H9 (cell line): ENCODE data around the gene CDH5. TPM values are rescaled to one million over a fixed set of nuclear protein-coding genes. Genes with fewer than 3 reads are reported as not detected.

Experiments
- DNase-seq: peaks from one replicate; pipeline ENCODE4 v3.0.0-alpha.2; 2017
- H2AFZ ChIP-seq: one replicate; pipeline ENCODE4 v1.6.1; 2013; ENCODE audit warnings: mild to moderate bottlenecking, low read length, control low read depth, moderate library complexity
- H2AK5ac ChIP-seq: 2 replicates; pipeline ENCODE4 v1.6.1; 2013; ENCODE audit warnings: low read length, control low read depth, mixed read lengths; ENCODE audit not compliant: insufficient read length
- H2BK120ac ChIP-seq: one replicate; pipeline ENCODE4 v1.6.1; 2013; ENCODE audit warnings: low read depth, mild to moderate bottlenecking, low read length, control low read depth, inconsistent platforms; ENCODE audit not compliant: poor library complexity, severe bottlenecking
- H2BK12ac ChIP-seq: 2 replicates; pipeline ENCODE4 v1.6.1; 2013; ENCODE audit warnings: low read length, control low read depth, mixed read lengths, low read depth; ENCODE audit not compliant: insufficient read length
- H2BK15ac ChIP-seq: 2 replicates; pipeline ENCODE4 v1.6.1; 2013; ENCODE audit warnings: low read depth, low read length, control low read depth
- H2BK20ac ChIP-seq: one replicate; pipeline ENCODE4 v1.6.1; 2013; ENCODE audit warnings: low read depth, mild to moderate bottlenecking, low read length, control low read depth, inconsistent platforms; ENCODE audit not compliant: poor library complexity, severe bottlenecking
- H2BK5ac ChIP-seq: 2 replicates; pipeline ENCODE4 v1.6.1; 2013; ENCODE audit warnings: low read length, control low read depth, mixed read lengths; ENCODE audit not compliant: insufficient read length
- H3K14ac ChIP-seq: 2 replicates; pipeline ENCODE4 v1.6.1; 2013; ENCODE audit warnings: low read length, control low read depth; ENCODE audit not compliant: insufficient read depth
- H3K18ac ChIP-seq: 2 replicates; pipeline ENCODE4 v1.6.1; 2013; ENCODE audit warnings: low read depth, mild to moderate bottlenecking, mixed read lengths, low read length, control low read depth; ENCODE audit not compliant: insufficient read length
- H3K23ac ChIP-seq: 2 replicates; pipeline ENCODE4 v1.6.1; 2013; ENCODE audit warnings: low read length, control low read depth, mixed read lengths, low read depth; ENCODE audit not compliant: insufficient read length
- H3K23me2 ChIP-seq: 2 replicates; pipeline ENCODE4 v1.6.1; 2013; ENCODE audit warnings: low read depth, mild to moderate bottlenecking, mixed read lengths, low read length, control low read depth; ENCODE audit not compliant: insufficient read length, poor library complexity, severe bottlenecking
- H3K27ac ChIP-seq: 2 replicates; pipeline ENCODE4 v1.5.1; 2013; ENCODE audit warnings: low read length, control low read depth, mixed read lengths, low read depth; ENCODE audit not compliant: insufficient read length
- H3K27me3 ChIP-seq: 2 replicates; pipeline ENCODE4 v1.6.1; 2013; ENCODE audit warnings: low read length, control low read depth, inconsistent platforms; ENCODE audit not compliant: insufficient read depth
- H3K4ac ChIP-seq: 2 replicates; pipeline ENCODE4 v1.6.1; 2013; ENCODE audit warnings: low read depth, mild to moderate bottlenecking, control low read depth, inconsistent platforms, low read length, moderate library complexity
- H3K4me1 ChIP-seq: 2 replicates; pipeline ENCODE4 v1.6.1; 2013; ENCODE audit warnings: low read length, control low read depth, inconsistent platforms; ENCODE audit not compliant: insufficient read depth
- H3K4me2 ChIP-seq: 2 replicates; pipeline ENCODE4 v1.6.1; 2013; ENCODE audit warnings: low read length, control low read depth, mixed read lengths; ENCODE audit not compliant: insufficient read length, insufficient read depth
- H3K56ac ChIP-seq: 2 replicates; pipeline ENCODE4 v1.6.1; 2013; ENCODE audit warnings: low read depth, mild to moderate bottlenecking, mixed read lengths, low read length, control low read depth; ENCODE audit not compliant: insufficient read length
- H3K79me1 ChIP-seq: 2 replicates; pipeline ENCODE4 v1.6.1; 2013; ENCODE audit warnings: low read depth, mild to moderate bottlenecking, moderate library complexity, low read length, control low read depth, inconsistent platforms; ENCODE audit not compliant: insufficient read depth, poor library complexity, severe bottlenecking
- H3K79me2 ChIP-seq: 2 replicates; pipeline ENCODE4 v1.6.1; 2013; ENCODE audit warnings: low read length, control low read depth, inconsistent platforms; ENCODE audit not compliant: insufficient read depth
- H3K9ac ChIP-seq: 2 replicates; pipeline ENCODE4 v1.6.1; 2013; ENCODE audit warnings: low read length, control low read depth, mixed read lengths; ENCODE audit not compliant: insufficient read length; ENCODE audit errors: extremely low read depth
- H3K9me3 ChIP-seq: one replicate; pipeline ENCODE4 v1.6.1; 2013; ENCODE audit warnings: low read depth, low read length, inconsistent platforms; ENCODE audit not compliant: control insufficient read depth
- H3T11ph ChIP-seq: one replicate; pipeline ENCODE4 v1.6.1; 2013; ENCODE audit warnings: mild to moderate bottlenecking, low read length, control low read depth, inconsistent platforms
- H4K20me1 ChIP-seq: one replicate; pipeline ENCODE4 v1.6.1; 2013; ENCODE audit not compliant: control insufficient read depth, insufficient read length, insufficient read depth
- H4K5ac ChIP-seq: 2 replicates; pipeline ENCODE4 v1.6.1; 2013; ENCODE audit warnings: low read depth, mild to moderate bottlenecking, mixed read lengths, low read length, control low read depth; ENCODE audit not compliant: insufficient read length
- H4K8ac ChIP-seq: replicated peaks from 2 replicates; pipeline ENCODE4 v1.6.1; 2013; ENCODE audit warnings: low read length, control low read depth, mixed read lengths, low read depth; ENCODE audit not compliant: insufficient read length
- H4K91ac ChIP-seq: 2 replicates; pipeline ENCODE4 v1.6.1; 2013; ENCODE audit warnings: low read depth, mild to moderate bottlenecking, moderate library complexity, mixed read lengths, low read length, control low read depth; ENCODE audit not compliant: insufficient read length
- H3K27ac Mint-ChIP-seq, 3 experiments: 2 replicates in 2 of 3; 3 replicates in 1 of 3; pipeline ENCODE4 v1.8.0; 2020 to 2021; ENCODE audit warnings: mixed read lengths in 3 of 3, mild to moderate bottlenecking in 1 of 3, moderate library complexity in 1 of 3
- H3K27me3 Mint-ChIP-seq: 2 replicates; pipeline ENCODE4 v1.8.0; 2021; ENCODE audit warnings: low read depth, mild to moderate bottlenecking, moderate library complexity, mixed read lengths
- H3K36me3 Mint-ChIP-seq, 3 experiments: 2 replicates in 2 of 3; 3 replicates in 1 of 3; pipeline ENCODE4 v1.8.0; 2020 to 2021; ENCODE audit warnings: low read depth in 3 of 3, mixed read lengths in 3 of 3; ENCODE audit not compliant: insufficient read depth in 1 of 3
- H3K4me1 Mint-ChIP-seq, 2 experiments: 2 replicates each; pipeline ENCODE4 v1.8.0; 2020; ENCODE audit warnings: mixed read lengths in 2 of 2
- H3K4me3 Mint-ChIP-seq, 2 experiments: 2 replicates in 1 of 2; 3 replicates in 1 of 2; pipeline ENCODE4 v1.8.0; 2020 to 2021; ENCODE audit warnings: mild to moderate bottlenecking in 2 of 2, mixed read lengths in 2 of 2, moderate library complexity in 1 of 2
- H3K9me3 Mint-ChIP-seq, 2 experiments: 2 replicates in 1 of 2; 3 replicates in 1 of 2; pipeline ENCODE4 v1.8.0; 2020; ENCODE audit warnings: mild to moderate bottlenecking in 2 of 2, mixed read lengths in 2 of 2, moderate library complexity in 1 of 2
- WGBS: extraction: QIAGEN DNeasy Blood & Tissue Kit; methylation state at CpG from one replicate; pipeline ENCODE4 v1.1.7; 2013; ENCODE audit warnings: missing lambda C conversion rate, low lambda C conversion rate, mixed read lengths; ENCODE audit not compliant: insufficient read length; ENCODE audit errors: extremely low coverage; 5-methylcytosine and 5-hydroxymethylcytosine counted together
- total RNA-seq: library from RNA; stranded (reverse); gene quantifications from 2 replicates; pipeline ENCODE4 v1.2.1, GENCODE V29; 2021
- TF ChIP-seq, protein P1 (sequence below): fragments of 200-600 bp; sonication (generic); conservative IDR thresholded peaks from 3 replicates; pipeline ENCODE4 v1.8.0; 2021; ENCODE audit warnings: antibody characterized with exemption, mild to moderate bottlenecking

The CDH5 gene
- total RNA-seq, 1 experiment from 2014 or later, result 0.20 TPM

- no peak overlapping the region for H3K18ac ChIP-seq
- H3K36me3 Mint-ChIP-seq, result no peaks in the 10 kb centered on the region
- no peak overlapping the region for H3T11ph ChIP-seq
- H2BK12ac ChIP-seq, result no peak overlapping the region
- peaks cover 24 to 32% of the 10 kb centered on the region in 2 experiments for H3K4me1 Mint-ChIP-seq
- H2AFZ ChIP-seq, result no peak overlapping the region
- H3K27me3 Mint-ChIP-seq, result peaks cover 5% of the 10 kb centered on the region
- no peak overlapping the region for H3K4me3 Mint-ChIP-seq
- H4K5ac ChIP-seq, result no peak overlapping the region
- H3K9me3 ChIP-seq, result no peaks in the 10 kb centered on the region
- no peaks in the 10 kb centered on the region for H3K9me3 Mint-ChIP-seq
- H3K4ac ChIP-seq, result no peak overlapping the region
- H3K27ac Mint-ChIP-seq, result no peak overlapping the region
- no peak overlapping the region for H3K23ac ChIP-seq
- H4K91ac ChIP-seq, result no peak overlapping the region
- no peak for DNase-seq
- no peak overlapping the region for H3K27ac ChIP-seq
- no peak overlapping the region for H3K9ac ChIP-seq
- no peak overlapping the region for H2BK15ac ChIP-seq
- no peak overlapping the region for H2BK120ac ChIP-seq
- H3K79me1 ChIP-seq, result no peaks in the 10 kb centered on the region
- H3K4me1 ChIP-seq, result no peaks in the 10 kb centered on the region; the same call in 1 of the 2 replicates
- no peaks in the 10 kb centered on the region for H3K27me3 ChIP-seq
- no peak overlapping the region for H3K56ac ChIP-seq
- no peak overlapping the region for H2AK5ac ChIP-seq
- H2BK5ac ChIP-seq, result no peak overlapping the region
- WGBS, result no CpG with 5 or more reads among the region's 4 CpGs
- no peak overlapping the region for H2BK20ac ChIP-seq
- no peaks in the 10 kb centered on the region for H3K79me2 ChIP-seq
- H4K8ac ChIP-seq, result no peak overlapping the region
- H4K20me1 ChIP-seq, result no peaks in the 10 kb centered on the region
- no peak overlapping the region for H3K4me2 ChIP-seq
- TF ChIP-seq, protein P1, sequence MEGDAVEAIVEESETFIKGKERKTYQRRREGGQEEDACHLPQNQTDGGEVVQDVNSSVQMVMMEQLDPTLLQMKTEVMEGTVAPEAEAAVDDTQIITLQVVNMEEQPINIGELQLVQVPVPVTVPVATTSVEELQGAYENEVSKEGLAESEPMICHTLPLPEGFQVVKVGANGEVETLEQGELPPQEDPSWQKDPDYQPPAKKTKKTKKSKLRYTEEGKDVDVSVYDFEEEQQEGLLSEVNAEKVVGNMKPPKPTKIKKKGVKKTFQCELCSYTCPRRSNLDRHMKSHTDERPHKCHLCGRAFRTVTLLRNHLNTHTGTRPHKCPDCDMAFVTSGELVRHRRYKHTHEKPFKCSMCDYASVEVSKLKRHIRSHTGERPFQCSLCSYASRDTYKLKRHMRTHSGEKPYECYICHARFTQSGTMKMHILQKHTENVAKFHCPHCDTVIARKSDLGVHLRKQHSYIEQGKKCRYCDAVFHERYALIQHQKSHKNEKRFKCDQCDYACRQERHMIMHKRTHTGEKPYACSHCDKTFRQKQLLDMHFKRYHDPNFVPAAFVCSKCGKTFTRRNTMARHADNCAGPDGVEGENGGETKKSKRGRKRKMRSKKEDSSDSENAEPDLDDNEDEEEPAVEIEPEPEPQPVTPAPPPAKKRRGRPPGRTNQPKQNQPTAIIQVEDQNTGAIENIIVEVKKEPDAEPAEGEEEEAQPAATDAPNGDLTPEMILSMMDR, result no peak
- no peaks in the 10 kb centered on the region for H3K23me2 ChIP-seq
- no peak overlapping the region for H3K14ac ChIP-seq
These were observed 6.3 kb downstream of the CDH5 start for GRCh38 chr16:66372898-66373155.
